ENCODE results near the gene FLNC.
A peak's percentile ranks its signal among the peaks of the same experiment; 100 is the strongest.

The FLNC gene

DNA sequence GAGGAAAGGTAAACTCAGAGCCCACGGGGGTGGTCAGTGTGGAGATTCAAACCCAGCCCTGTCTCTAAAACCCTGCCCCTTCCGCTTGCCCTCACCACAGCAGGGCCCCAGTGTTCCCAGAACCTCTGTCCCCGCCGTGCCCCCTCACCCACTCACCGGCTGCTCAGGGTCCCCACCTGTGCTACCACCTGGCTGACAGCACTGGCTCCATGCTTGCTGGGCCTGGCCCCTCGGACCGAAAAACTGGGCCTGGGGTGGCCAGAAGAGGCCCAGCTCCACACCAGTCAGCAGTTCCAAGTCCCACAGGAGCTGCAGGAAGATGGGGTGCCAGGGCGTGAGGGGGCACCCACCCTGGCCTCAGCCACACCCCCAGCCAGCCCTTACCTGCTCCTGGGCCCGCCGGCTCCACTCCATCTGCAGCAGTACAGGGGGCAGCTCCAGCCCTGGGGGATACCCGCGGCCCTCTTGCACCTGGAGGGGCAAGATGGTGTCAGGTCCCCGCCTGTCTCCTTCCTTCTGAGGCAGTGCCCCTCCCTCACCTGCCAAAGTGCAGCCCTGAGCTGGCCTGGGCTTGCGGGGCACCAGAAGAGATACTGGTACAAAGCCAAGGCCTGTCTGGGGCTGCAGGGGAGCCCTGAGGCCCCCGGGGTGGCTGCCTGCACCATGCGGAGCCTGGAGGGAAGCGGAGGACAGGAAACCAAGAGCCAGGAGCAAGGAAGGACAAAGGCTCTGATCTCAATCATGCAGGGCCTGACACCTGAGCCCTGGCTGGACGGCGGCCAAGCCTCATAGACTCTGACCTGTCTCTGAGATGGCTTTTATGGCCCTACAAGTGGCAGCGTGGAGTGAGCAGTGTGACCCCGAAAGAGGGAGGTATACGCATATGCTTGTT lies 44.2 kb downstream of the FLNC start:
- no peak for TF ChIP-seq GATA2 (IDR thresholded peaks at IDR 0.05; ENCODE audit: low read depth, low read length)
- TF ChIP-seq GATA3 (IDR thresholded peaks at IDR 0.05; ENCODE audit: low read depth, low read length), result no peak

DNA sequence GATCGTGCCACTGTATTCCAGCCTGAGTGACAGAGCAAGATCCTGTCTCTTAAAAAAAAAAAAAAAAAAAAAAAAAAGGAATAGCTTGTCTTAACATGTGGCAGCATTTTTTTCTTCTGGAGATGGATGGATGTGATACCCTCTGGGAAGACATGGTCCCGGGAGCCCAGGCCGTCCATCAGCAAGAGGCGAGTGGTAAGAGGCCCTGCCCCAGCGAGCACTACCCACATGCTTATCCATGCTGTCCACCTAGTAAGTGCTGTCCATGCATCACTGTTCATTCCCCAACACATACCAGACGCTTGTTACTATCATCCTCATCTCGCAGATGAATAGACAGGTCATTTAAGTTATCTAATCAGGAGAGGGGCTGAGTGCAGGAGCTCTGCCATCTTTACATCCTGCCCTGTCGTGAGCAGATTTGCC lies 45.3 kb downstream of the FLNC start:
- peak; percentile 100 for TF ChIP-seq GATA2 (IDR thresholded peaks at IDR 0.05; ENCODE audit: low read depth, low read length)
- no peak; the same call in 1 of the 2 replicates for TF ChIP-seq GATA3 (IDR thresholded peaks at IDR 0.05; ENCODE audit: low read depth, low read length)

DNA sequence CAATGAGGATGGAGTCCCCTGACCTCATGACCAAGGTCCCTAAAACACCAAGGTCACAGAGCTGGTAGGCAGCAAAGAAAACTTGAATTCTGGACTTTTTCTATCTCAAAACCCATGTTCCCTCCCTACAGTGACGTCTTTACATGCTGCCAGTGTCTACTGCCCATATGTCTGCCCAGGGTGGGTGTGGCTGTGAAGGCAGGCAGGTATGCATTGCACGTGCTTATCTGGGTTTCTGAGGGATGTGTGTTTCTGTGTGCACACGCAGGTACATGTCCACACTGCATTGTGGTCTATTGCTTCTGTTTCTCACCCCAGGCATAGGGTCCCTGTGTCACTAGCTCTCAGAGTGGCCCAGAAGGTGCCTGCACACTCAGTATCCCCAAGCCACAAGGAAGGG lies 45.9 kb downstream of the FLNC start:
- TF ChIP-seq GATA3 (IDR thresholded peaks at IDR 0.05; ENCODE audit: low read depth, low read length) (no peak), GATA2 (IDR thresholded peaks at IDR 0.05; ENCODE audit: low read depth, low read length) (no peak)

DNA sequence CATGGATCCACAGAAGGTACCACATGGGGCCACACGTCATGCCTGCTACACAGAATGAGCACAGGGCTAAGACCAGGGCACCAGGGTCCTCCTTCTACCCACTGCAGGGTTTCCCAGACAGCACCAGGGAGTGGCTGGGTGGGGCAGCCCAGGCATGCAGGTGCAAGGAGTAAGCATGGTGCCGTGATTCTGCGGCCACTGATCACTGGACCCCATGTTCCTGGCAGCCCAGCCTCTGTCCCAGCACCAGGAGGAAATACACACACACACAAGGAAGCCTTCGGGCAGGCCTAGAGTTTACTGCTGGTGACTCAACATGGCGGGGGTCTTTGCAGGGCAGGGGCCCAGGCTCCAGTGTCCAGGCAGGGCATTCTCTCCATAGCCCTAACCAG lies 46.4 kb downstream of the FLNC start:
- no peak for TF ChIP-seq GATA2 (IDR thresholded peaks at IDR 0.05; ENCODE audit: low read depth, low read length)
- no peak for TF ChIP-seq GATA3 (IDR thresholded peaks at IDR 0.05; ENCODE audit: low read depth, low read length)

DNA sequence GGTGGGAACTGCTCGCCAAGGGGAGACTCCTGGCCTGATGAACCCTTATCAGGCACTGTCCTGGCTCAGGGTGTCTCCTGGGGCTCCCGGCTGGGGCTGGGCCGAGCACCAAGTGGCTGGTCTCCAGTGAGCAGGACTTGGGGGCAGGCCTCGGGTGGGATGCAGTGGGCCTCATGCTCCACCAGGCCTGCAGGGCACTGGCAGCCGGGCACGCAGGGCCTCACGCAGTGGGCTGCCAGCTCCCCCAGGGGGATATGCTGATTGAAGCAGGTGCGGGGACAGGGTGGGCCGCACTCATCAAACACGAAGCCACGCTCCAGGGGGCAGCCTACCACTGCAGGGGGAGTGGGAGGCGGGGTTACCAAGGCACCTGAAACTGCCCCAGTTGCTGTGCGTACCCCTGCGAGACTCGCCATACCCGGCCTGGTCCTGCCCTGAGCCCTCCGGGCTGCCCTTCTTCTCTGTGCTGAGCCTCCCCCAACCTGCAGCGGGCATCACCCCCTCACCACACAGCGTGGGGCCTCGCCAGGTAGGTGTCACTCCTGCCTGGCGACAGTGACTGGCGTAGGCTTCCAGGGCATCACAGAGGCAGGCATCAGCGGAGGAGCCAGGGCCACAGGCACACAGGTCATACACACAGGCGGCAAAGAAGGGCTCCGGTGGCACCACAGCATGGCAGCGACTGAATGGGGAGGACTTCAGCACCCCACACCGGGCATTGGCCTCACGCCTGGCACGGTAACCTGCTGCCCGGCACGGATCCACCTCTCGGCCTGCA lies 47.0 kb downstream of the FLNC start:
- TF ChIP-seq GATA3 (IDR thresholded peaks at IDR 0.05; ENCODE audit: low read depth, low read length) (no peak), GATA2 (IDR thresholded peaks at IDR 0.05; ENCODE audit: low read depth, low read length) (no peak)

DNA sequence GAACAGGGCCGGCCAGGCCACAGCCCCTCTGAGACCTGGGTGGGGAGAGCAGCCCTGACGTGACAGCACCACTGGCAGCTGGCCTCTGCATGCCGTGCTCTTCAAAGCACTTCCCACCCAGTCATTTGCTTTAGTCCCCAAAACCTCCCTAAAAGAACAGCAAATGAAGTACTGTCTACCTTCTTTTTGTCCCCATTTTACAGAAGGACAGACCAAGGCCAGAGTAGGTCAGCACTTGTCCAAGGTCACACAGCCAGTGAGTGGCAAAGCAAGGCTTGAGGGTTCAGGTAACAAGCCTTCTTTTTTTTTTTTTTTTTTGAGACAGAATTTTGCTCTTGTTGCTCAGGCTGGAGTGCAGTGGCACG lies 47.5 kb downstream of the FLNC start:
- no peak for TF ChIP-seq GATA2 (IDR thresholded peaks at IDR 0.05; ENCODE audit: low read depth, low read length)
- TF ChIP-seq GATA3 (IDR thresholded peaks at IDR 0.05; ENCODE audit: low read depth, low read length), result no peak

DNA sequence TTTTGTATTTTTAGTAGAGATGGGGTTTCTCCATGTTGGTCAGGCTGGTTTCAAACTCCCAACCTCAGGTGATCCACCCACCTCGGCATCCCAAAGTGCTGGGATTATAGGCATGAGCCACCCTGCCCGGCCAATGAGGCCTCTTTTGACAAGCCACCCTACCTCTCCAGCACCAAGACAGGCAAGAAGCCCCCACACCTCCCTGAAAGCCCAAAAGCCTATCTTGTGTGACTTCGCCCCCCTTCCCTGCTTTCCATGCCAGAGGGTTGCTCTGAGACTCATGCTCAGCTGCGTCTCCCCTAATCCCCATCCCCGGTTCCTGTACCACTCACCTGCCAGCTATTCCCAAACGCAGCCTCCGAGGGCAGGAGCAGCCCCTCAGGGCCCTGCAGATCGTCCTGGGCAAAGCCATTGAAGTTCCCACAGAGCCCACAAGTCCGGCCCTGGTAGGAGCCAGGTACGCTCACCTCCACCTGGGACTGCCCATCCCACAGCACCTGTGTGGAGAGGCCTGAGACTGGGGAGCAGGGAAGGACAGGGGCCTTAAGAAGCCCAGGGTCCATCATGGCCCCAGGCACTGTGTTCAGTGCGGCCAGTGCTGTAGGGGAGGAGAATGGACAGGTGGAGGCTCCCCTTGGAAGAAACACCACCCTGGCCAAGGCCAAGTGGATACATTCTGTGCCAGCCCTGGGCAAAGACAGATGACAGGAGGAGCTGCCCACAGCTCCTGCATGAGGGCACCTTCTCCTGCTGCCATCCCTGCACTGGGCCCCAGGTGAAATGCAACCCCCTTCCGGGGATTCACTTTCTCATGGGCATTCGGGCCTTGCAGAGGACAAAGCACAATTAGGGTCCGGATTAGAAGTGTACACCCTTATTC lies 48.3 kb downstream of the FLNC start:
- no peak for TF ChIP-seq GATA2 (IDR thresholded peaks at IDR 0.05; ENCODE audit: low read depth, low read length)
- TF ChIP-seq GATA3 (IDR thresholded peaks at IDR 0.05; ENCODE audit: low read depth, low read length), result no peak

DNA sequence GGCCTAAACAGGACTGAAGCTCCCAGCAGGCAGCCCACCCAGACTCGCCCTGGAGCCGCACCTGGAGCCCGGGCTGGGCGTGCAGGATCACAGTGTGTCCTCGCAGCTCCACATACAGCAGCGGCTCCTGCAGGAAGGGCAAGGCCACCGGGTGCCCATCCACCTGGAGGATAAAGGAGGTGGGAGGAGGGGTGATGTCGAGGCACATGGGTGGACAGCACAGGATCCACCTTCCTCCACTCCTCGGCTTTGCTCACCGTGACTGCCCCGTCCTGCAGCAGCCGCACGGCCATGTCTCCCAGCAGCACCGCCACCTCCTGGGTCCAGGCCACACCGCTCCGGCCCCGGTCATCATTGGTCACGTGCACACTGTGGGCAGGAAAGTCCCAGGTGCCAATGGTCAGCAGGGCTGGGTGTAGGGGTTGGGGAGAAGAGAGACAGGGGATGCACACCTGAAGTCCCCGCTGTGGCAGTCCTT lies 49.3 kb downstream of the FLNC start:
- TF ChIP-seq GATA2 (IDR thresholded peaks at IDR 0.05; ENCODE audit: low read depth, low read length) (no peak), GATA3 (IDR thresholded peaks at IDR 0.05; ENCODE audit: low read depth, low read length) (no peak)

DNA sequence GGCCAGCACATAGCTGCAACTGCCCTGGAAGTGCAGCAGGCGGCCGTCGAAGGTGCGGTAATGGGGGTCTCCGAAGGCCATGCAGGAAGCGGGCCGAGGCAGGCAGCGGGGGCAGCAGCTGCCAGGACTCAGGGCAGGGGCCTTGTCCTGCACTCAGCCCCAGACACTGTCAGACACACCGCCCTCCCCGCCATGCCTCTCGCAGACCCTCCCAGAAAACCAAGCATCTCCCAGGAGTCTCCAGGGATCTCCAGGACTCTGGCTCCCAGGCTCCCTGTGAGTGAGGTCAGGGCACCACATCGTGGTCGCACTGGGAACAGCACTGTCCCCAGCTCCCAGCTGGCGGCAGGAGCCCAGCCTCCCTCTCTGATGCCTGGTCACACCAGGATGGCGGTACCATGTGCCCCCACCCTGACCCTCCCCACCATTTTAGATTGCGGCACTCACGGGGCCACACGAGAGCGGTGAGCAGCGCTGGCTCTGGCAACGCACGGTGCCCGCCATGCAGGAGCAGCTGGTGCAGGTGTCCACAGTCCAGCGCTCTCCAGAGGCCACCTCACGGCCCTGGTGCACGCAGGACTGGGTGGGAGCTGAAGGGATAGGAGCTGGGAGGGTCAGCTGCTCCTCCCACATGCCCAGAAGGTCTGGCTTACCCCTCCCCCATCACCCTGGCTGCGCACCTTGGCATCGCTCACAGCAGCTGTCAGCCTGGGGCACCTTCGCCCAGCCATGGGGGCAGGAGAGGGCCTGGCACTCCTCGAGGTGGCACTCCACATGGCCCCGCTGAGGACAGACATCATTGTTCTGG lies 49.9 kb downstream of the FLNC start:
- TF ChIP-seq GATA3 (IDR thresholded peaks at IDR 0.05; ENCODE audit: low read depth, low read length) (no peak), GATA2 (IDR thresholded peaks at IDR 0.05; ENCODE audit: low read depth, low read length) (no peak)

DNA sequence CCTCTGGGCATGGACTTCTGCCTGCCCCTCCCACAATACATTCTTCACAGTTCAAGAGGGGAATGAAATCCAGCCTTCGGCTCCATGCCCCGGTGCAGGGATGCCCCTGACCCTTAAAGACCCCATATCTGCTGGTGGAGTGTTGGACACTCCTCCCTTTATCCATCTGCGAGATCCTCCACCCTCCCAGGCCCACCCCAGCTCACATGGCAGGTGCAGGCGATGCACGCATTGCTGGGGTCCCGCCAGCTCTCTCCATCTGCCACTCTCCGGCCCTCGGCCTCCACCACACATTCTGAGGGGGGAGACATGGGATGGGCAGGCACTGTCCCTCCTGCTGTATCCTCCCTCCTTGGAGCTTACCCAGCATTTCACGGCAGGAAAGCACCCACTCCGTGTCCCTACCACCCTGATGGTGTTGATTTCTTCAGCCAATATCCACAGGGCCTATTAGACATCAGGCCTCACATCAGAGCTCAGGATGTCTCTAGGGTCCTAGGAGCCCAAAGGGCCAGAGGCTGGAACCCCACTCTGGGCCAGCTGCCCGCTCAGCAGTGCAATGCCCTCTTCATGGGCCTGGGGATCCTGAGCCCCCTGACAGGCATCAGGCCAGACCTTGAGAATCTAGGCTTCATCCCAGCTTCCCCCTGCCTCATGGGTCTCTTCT lies 50.7 kb downstream of the FLNC start:
- no peak for TF ChIP-seq GATA2 (IDR thresholded peaks at IDR 0.05; ENCODE audit: low read depth, low read length)

DNA sequence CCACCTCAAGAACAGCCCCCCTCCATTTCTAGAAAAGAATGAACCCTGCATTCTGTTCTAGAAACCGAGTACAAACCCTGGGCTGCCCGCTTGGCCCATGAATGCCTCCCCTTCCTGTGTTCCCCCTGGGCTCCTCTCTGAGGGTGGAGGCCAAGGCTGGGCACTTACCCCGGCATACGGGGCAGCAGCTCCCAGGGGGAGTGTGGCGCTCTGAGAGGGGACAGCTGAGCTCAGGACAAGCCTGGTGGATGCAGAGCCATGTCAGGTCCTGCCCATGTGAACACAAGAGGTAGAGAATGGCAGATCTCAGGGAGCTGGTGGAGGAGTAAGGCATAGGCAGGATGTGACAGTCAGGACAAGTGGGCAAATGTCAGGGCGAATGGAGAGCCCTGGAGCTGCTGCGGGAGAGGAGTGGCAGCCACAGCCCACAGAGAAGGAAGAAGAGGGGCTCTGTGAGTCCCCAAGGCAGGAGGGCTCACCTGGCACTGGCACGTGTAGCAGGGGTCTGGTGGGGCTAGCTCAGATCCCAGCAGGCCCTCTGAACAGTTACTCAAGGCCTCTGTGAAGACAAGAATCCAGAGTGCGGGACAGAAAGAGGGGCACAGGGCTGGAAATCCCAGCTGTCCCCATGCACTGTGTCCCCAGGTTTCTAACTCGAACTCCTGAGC lies 51.4 kb downstream of the FLNC start:
- TF ChIP-seq GATA2 (IDR thresholded peaks at IDR 0.05; ENCODE audit: low read depth, low read length) (no peak), GATA3 (IDR thresholded peaks at IDR 0.05; ENCODE audit: low read depth, low read length) (no peak)

DNA sequence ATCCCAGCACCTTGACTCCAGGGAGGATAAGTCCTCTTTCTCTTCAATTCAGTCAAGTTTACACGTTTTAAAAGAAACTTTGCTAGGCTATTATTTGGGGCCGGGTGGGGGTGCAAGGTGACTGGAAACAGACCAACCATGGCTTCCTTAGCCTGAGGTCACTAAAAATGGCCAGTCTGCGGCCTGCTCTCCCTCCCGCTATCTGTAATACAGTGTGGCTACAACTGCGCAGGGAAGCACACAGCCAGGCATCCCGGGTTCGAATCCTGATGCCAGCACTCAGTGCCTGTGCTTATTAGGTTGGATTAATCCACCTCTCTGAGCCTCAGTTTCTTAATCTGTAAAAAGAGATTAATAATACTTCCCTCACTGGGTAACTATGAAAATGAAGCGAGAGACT lies 51.9 kb downstream of the FLNC start:
- no peak for TF ChIP-seq GATA2 (IDR thresholded peaks at IDR 0.05; ENCODE audit: low read depth, low read length)
- no peak for TF ChIP-seq GATA3 (IDR thresholded peaks at IDR 0.05; ENCODE audit: low read depth, low read length)
